GM12865 (cell line): ENCODE data around the gene LRP10.

Experiments used
- DNase-seq: peaks from one replicate; pipeline ENCODE4 v3.0.0; 2010; ENCODE audit warnings: low read depth
- H3K4me3 ChIP-seq: 2 replicates; pipeline ENCODE4 v1.5.1; 2011; ENCODE audit warnings: mild to moderate bottlenecking, low read depth, low read length, control low read depth
- CTCF ChIP-seq: IDR thresholded peaks from 2 replicates; pipeline ENCODE4 v1.5.1; 2011; ENCODE audit warnings: low read length, control low read depth, low read depth, inconsistent platforms; ENCODE audit not compliant: insufficient read depth; ENCODE audit errors: missing control alignments

LRP10 gene

GRCh38 chr14:22872833-22873520 lies 1.4 kb downstream of the LRP10 start:
- no peak for TF ChIP-seq CTCF

GRCh38 chr14:22875003-22875747 lies 3.6 kb downstream of the LRP10 start:
- TF ChIP-seq CTCF: no peak
- H3K4me3 ChIP-seq: no peak overlapping the region
- DNase-seq: no peak

More at GRCh38 chr14:22872833-22873520, 1.4 kb downstream of the LRP10 start:
- H3K4me3 ChIP-seq: peak overlapping the region; percentile 70
- no peak for DNase-seq

DNA sequence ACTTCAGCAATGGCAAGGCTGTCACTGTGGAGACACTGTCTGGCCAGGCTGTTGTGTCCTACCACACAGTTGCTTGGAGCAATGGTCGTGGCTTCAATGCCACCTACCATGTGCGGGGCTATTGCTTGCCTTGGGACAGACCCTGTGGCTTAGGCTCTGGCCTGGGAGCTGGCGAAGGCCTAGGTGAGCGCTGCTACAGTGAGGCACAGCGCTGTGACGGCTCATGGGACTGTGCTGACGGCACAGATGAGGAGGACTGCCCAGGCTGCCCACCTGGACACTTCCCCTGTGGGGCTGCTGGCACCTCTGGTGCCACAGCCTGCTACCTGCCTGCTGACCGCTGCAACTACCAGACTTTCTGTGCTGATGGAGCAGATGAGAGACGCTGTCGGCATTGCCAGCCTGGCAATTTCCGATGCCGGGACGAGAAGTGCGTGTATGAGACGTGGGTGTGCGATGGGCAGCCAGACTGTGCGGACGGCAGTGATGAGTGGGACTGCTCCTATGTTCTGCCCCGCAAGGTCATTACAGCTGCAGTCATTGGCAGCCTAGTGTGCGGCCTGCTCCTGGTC lies 4.3 kb downstream of the LRP10 start:
- no peak for TF ChIP-seq CTCF
- no peak overlapping the region for H3K4me3 ChIP-seq
- no peak for DNase-seq

DNA sequence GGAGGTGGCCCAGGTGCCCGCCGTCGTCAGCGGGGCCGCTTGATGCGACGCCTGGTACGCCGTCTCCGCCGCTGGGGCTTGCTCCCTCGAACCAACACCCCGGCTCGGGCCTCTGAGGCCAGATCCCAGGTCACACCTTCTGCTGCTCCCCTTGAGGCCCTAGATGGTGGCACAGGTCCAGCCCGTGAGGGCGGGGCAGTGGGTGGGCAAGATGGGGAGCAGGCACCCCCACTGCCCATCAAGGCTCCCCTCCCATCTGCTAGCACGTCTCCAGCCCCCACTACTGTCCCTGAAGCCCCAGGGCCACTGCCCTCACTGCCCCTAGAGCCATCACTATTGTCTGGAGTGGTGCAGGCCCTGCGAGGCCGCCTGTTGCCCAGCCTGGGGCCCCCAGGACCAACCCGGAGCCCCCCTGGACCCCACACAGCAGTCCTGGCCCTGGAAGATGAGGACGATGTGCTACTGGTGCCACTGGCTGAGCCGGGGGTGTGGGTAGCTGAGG lies 5.5 kb downstream of the LRP10 start:
- H3K4me3 ChIP-seq: no peak overlapping the region
- DNase-seq: no peak

DNA sequence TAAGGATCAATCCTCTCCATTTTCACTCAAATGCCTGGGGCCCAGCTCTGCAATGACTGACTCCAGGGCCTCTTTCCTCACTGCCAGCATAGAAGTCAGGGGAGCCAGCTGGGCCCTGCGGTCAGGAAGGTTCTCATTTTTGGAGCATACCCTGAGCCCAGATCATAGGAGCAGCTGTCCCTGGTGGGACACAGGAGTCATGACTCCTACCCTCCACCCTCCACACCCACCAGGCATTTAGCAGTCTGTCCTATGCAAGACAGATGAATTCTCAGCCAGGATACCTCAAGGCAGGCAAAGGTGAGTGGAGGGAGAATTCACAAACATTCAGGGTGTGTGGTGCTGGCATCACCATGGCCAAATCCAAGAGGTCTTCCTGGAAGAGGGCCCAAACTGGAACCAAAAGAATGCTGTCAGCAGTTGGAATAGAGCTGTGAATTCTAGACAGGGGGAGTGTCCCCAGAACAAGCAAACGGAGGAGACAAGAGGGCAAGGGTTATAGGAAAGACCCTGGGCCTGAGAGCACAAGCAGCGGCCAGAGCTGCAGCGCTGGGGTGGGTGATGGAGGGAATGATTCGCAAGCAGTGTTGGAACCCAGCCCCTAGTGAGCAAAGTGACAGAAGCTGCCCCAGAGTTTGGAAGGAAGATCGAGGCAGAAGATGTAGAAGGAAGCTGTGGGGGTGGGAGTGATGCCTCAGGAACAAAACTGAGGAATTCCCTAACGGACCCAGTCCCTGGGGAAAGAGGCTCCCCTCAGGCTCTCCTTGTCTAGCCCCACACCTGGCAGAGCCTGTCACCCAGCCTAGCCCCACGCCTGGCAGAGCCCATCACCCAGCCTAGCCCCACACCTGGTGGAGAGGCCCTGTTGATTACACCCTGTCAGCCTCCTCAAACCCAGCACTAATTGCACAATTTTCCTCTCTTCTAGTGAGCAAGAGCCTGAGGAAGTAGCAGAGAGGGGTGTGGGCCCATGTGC lies 7.0 kb downstream of the LRP10 start:
- no peak overlapping the region for H3K4me3 ChIP-seq
- DNase-seq: no peak
- no peak for TF ChIP-seq CTCF

More for the DNA sequence above, 5.5 kb downstream of the LRP10 start:
- no peak for TF ChIP-seq CTCF

- no peak for TF ChIP-seq CTCF
- H3K4me3 ChIP-seq: no peak overlapping the region
- DNase-seq: no peak
These were observed 10.5 kb downstream of the LRP10 start for GRCh38 chr14:22882064-22882463.
